Stimulated activated CD4-positive, alpha-beta T cell treated with anti-CD3 and anti-CD28 coated beads, Interleukin-4, amount 100 ng/mL, for 1 hour (primary cell): ENCODE data around the gene SKAP1.
"Not testable (repeated sequence)": the region's sequence is repeated elsewhere in the genome, so short reads cannot be mapped to it uniquely, and the experiment has no call there.

Experiments used
- DNase-seq: peaks from one replicate; pipeline ENCODE4 v3.0.0-alpha.2; 2020

Gene SKAP1

GRCh38 chr17:48363161-48363560 lies 66.9 kb downstream of the SKAP1 start:
- no peak for DNase-seq

GRCh38 chr17:48360861-48361633 lies 69.0 kb downstream of the SKAP1 start:
- DNase-seq = not testable (repeated sequence)

- no peak for DNase-seq
These were observed 72.0 kb downstream of the SKAP1 start for GRCh38 chr17:48357779-48358602.

GRCh38 chr17:48356866-48357265 lies 73.1 kb downstream of the SKAP1 start:
- DNase-seq = no peak

- no peak for DNase-seq
These were observed 77.4 kb downstream of the SKAP1 start for GRCh38 chr17:48352630-48353029.

GRCh38 chr17:48351911-48352332 lies 78.1 kb downstream of the SKAP1 start:
- DNase-seq = no peak

- DNase-seq = no peak
These were observed 81.7 kb downstream of the SKAP1 start for GRCh38 chr17:48348352-48348751.

GRCh38 chr17:48347177-48347576 lies 82.8 kb downstream of the SKAP1 start:
- no peak for DNase-seq

GRCh38 chr17:48344251-48344650 lies 85.8 kb downstream of the SKAP1 start:
- no peak for DNase-seq

- no peak for DNase-seq
These were observed 89.1 kb downstream of the SKAP1 start for GRCh38 chr17:48340916-48341315.

- no peak for DNase-seq
These were observed 91.3 kb downstream of the SKAP1 start for GRCh38 chr17:48338720-48339119.

- not testable (repeated sequence) for DNase-seq
These were observed 92.1 kb downstream of the SKAP1 start for GRCh38 chr17:48337903-48338302.

GRCh38 chr17:48336986-48337385 lies 93.0 kb downstream of the SKAP1 start:
- DNase-seq = no peak

GRCh38 chr17:48335858-48336500 lies 94.0 kb downstream of the SKAP1 start:
- DNase-seq = no peak

GRCh38 chr17:48335146-48335784 lies 94.7 kb downstream of the SKAP1 start:
- DNase-seq = no peak

GRCh38 chr17:48333034-48333530 lies 96.9 kb downstream of the SKAP1 start:
- DNase-seq = no peak

GRCh38 chr17:48330887-48331286 lies 99.1 kb downstream of the SKAP1 start:
- DNase-seq = no peak

GRCh38 chr17:48330421-48330820 lies 99.6 kb downstream of the SKAP1 start:
- no peak for DNase-seq

- no peak for DNase-seq
These were observed 101.6 kb downstream of the SKAP1 start for GRCh38 chr17:48328457-48328856.

- no peak for DNase-seq
These were observed 103.7 kb downstream of the SKAP1 start for GRCh38 chr17:48326310-48326709.

GRCh38 chr17:48322060-48322459 lies 108.0 kb downstream of the SKAP1 start:
- no peak for DNase-seq

GRCh38 chr17:48317732-48318131 lies 112.3 kb downstream of the SKAP1 start:
- DNase-seq = no peak

- no peak for DNase-seq
These were observed 115.3 kb downstream of the SKAP1 start for GRCh38 chr17:48314716-48315115.
